T-helper 22 cell (primary cell): Measurements from ENCODE around the gene PTCSC3.
"Not testable (repeated sequence)": the region's sequence is repeated elsewhere in the genome, so short reads cannot be mapped to it uniquely, and the experiment has no call there.

Experiments used
- DNase-seq: peaks from one replicate; pipeline ENCODE4 v3.0.0-alpha.2; 2020; ENCODE audit warnings: low read depth

Gene PTCSC3

GRCh38 chr14:36173161-36173560 is 3.4 kb downstream of the PTCSC3 start:
- no peak for DNase-seq

- no peak for DNase-seq
Observed at GRCh38 chr14:36171607-36172006, 4.9 kb downstream of the PTCSC3 start.

- no peak for DNase-seq
Observed at GRCh38 chr14:36167431-36167830, 9.1 kb downstream of the PTCSC3 start.

- no peak for DNase-seq
Observed at GRCh38 chr14:36163451-36163850, 13.1 kb downstream of the PTCSC3 start.

GRCh38 chr14:36162267-36162666 is 14.3 kb downstream of the PTCSC3 start:
- DNase-seq = no peak

GRCh38 chr14:36161776-36162175 is 14.7 kb downstream of the PTCSC3 start:
- no peak for DNase-seq

- DNase-seq = no peak
Observed at GRCh38 chr14:36151335-36151734, 25.2 kb downstream of the PTCSC3 start.

GRCh38 chr14:36134038-36134437 is 42.5 kb downstream of the PTCSC3 start:
- no peak for DNase-seq

GRCh38 chr14:36132826-36133225 is 43.7 kb downstream of the PTCSC3 start:
- DNase-seq = no peak

GRCh38 chr14:36130186-36130585 is 46.3 kb downstream of the PTCSC3 start:
- DNase-seq = no peak

- no peak for DNase-seq
Observed at GRCh38 chr14:36129181-36129580, 47.3 kb downstream of the PTCSC3 start.

- no peak for DNase-seq
Observed at GRCh38 chr14:36113341-36113740, 63.2 kb downstream of the PTCSC3 start.

- DNase-seq = no peak
Observed at GRCh38 chr14:36111822-36112583, 64.5 kb downstream of the PTCSC3 start.

GRCh38 chr14:36105401-36105800 is 71.1 kb downstream of the PTCSC3 start:
- no peak for DNase-seq

- DNase-seq = not testable (repeated sequence)
Observed at GRCh38 chr14:36104258-36104657, 72.3 kb downstream of the PTCSC3 start.

GRCh38 chr14:36099619-36100018 is 76.9 kb downstream of the PTCSC3 start:
- DNase-seq = no peak

- DNase-seq = no peak
Observed at GRCh38 chr14:36097356-36097755, 79.2 kb downstream of the PTCSC3 start.

GRCh38 chr14:36096090-36096489 is 80.4 kb downstream of the PTCSC3 start:
- DNase-seq = no peak

- no peak for DNase-seq
Observed at GRCh38 chr14:36094963-36095362, 81.6 kb downstream of the PTCSC3 start.

GRCh38 chr14:36091096-36091495 is 85.4 kb downstream of the PTCSC3 start:
- DNase-seq = no peak

- DNase-seq = no peak
Observed at GRCh38 chr14:36087411-36087810, 89.1 kb downstream of the PTCSC3 start.

GRCh38 chr14:36086629-36087395 is 89.7 kb downstream of the PTCSC3 start:
- DNase-seq = no peak

- DNase-seq = no peak
Observed at GRCh38 chr14:36085861-36086260, 90.7 kb downstream of the PTCSC3 start.
